Measurements from ENCODE around the gene ENKD1.

DNA sequence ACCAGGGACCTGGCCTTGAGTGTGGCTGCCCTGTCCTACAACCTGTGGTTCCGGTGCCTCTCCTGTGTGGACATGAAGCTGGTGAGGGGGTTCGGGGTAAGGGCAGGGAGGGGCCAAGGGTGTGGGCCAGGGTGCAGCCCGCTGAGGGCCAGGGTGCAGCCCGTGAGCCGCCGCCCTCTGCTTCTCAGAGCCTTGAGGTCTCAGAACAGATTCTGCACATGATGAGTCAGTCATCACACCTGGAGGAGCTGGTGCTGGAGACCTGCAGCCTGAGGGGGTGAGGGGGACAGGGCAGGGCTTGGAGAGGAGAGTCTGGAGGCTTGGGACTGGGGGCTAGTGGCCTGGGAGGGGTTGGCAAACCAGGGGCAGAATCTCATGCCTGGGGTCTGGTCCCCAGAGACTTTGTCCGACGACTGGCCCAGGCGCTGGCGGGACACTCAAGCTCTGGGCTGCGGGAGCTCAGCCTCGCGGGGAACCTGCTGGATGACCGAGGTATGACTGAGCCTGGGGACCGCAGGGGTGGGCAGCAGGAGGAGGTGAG is 19.4 kb downstream of the ENKD1 start:
- TF ChIP-seq EZH2 (IDR thresholded peaks at IDR 0.05; ENCODE audit: borderline replicate concordance, insufficient read depth, low read depth, low read length, poor library complexity, severe bottlenecking): no peak
- TF ChIP-seq, protein P1, sequence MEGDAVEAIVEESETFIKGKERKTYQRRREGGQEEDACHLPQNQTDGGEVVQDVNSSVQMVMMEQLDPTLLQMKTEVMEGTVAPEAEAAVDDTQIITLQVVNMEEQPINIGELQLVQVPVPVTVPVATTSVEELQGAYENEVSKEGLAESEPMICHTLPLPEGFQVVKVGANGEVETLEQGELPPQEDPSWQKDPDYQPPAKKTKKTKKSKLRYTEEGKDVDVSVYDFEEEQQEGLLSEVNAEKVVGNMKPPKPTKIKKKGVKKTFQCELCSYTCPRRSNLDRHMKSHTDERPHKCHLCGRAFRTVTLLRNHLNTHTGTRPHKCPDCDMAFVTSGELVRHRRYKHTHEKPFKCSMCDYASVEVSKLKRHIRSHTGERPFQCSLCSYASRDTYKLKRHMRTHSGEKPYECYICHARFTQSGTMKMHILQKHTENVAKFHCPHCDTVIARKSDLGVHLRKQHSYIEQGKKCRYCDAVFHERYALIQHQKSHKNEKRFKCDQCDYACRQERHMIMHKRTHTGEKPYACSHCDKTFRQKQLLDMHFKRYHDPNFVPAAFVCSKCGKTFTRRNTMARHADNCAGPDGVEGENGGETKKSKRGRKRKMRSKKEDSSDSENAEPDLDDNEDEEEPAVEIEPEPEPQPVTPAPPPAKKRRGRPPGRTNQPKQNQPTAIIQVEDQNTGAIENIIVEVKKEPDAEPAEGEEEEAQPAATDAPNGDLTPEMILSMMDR (IDR thresholded peaks at IDR 0.05): no peak

Data from B cell (primary cell).